BLaER1 (cell line): ENCODE data around the gene GOLGA6L22.
A peak's percentile ranks its signal among the peaks of the same experiment; 100 is the strongest.
"Not testable (repeated sequence)": the region's sequence is repeated elsewhere in the genome, so short reads cannot be mapped to it uniquely, and the experiment has no call there.

Source experiments
- H3K27ac ChIP-seq: shearing (Covaris generic); formaldehyde crosslinking; 2 replicates; pipeline ENCODE4 v1.8.1; 2022
- H3K27me3 ChIP-seq: shearing (Covaris generic); formaldehyde crosslinking; 2 replicates; pipeline ENCODE4 v1.8.1; 2022
- H3K36me3 ChIP-seq: shearing (Covaris generic); formaldehyde crosslinking; 2 replicates; pipeline ENCODE4 v1.8.1; 2022
- H3K4me1 ChIP-seq: shearing (Covaris generic); formaldehyde crosslinking; 2 replicates; pipeline ENCODE4 v1.8.1; 2022
- H3K4me2 ChIP-seq: shearing (Covaris generic); formaldehyde crosslinking; 2 replicates; pipeline ENCODE4 v1.8.1; 2022
- H3K4me3 ChIP-seq: shearing (Covaris generic); formaldehyde crosslinking; 2 replicates; pipeline ENCODE4 v1.8.1; 2022
- H3K9ac ChIP-seq: shearing (Covaris generic); formaldehyde crosslinking; 2 replicates; pipeline ENCODE4 v1.8.1; 2022
- H3K9me3 ChIP-seq: shearing (Covaris generic); formaldehyde crosslinking; 2 replicates; pipeline ENCODE4 v1.8.1; 2022
- H4K20me1 ChIP-seq: shearing (Covaris generic); formaldehyde crosslinking; 2 replicates; pipeline ENCODE4 v1.8.1; 2022

The GOLGA6L22 gene

GRCh38 chr15:22458603-22459002 lies at the start of gene GOLGA6L22:
Gene GOLGA6L22 (plus strand): TSS chr15:22458903. CDS start chr15:22458994, 91 bp downstream.
- not testable (repeated sequence) for H3K4me2 ChIP-seq, H4K20me1 ChIP-seq, H3K4me1 ChIP-seq, H3K9me3 ChIP-seq, H3K27me3 ChIP-seq, H3K36me3 ChIP-seq, H3K9ac ChIP-seq, H3K27ac ChIP-seq, H3K4me3 ChIP-seq

- H3K36me3 ChIP-seq, H4K20me1 ChIP-seq, H3K27ac ChIP-seq, H3K4me1 ChIP-seq, H3K4me3 ChIP-seq, H3K9ac ChIP-seq, H3K27me3 ChIP-seq, H3K9me3 ChIP-seq, H3K4me2 ChIP-seq: not testable (repeated sequence)
Observed at GRCh38 chr15:22417288-22417687, 41.4 kb upstream of the GOLGA6L22 start.

- H4K20me1 ChIP-seq, H3K9ac ChIP-seq, H3K4me3 ChIP-seq, H3K9me3 ChIP-seq, H3K36me3 ChIP-seq, H3K4me1 ChIP-seq, H3K4me2 ChIP-seq, H3K27me3 ChIP-seq, H3K27ac ChIP-seq: not testable (repeated sequence)
Observed at GRCh38 chr15:22417795-22418194, 40.9 kb upstream of the GOLGA6L22 start.

- not testable (repeated sequence) for H3K4me1 ChIP-seq, H3K4me3 ChIP-seq, H3K9me3 ChIP-seq, H4K20me1 ChIP-seq, H3K4me2 ChIP-seq, H3K27me3 ChIP-seq, H3K36me3 ChIP-seq, H3K27ac ChIP-seq, H3K9ac ChIP-seq
Observed at GRCh38 chr15:22418212-22418611, 40.5 kb upstream of the GOLGA6L22 start.

GRCh38 chr15:22418666-22419065 lies 40.0 kb upstream of the GOLGA6L22 start:
- H3K27me3 ChIP-seq, H3K4me3 ChIP-seq, H3K4me2 ChIP-seq, H3K36me3 ChIP-seq, H3K9ac ChIP-seq, H3K27ac ChIP-seq, H3K9me3 ChIP-seq, H3K4me1 ChIP-seq, H4K20me1 ChIP-seq: not testable (repeated sequence)

GRCh38 chr15:22420340-22420739 lies 38.4 kb upstream of the GOLGA6L22 start:
- not testable (repeated sequence) for H3K27me3 ChIP-seq, H3K9ac ChIP-seq, H3K4me1 ChIP-seq, H3K36me3 ChIP-seq, H3K4me2 ChIP-seq, H3K9me3 ChIP-seq, H3K4me3 ChIP-seq, H4K20me1 ChIP-seq, H3K27ac ChIP-seq

- H3K4me3 ChIP-seq, H3K27me3 ChIP-seq, H3K9ac ChIP-seq, H3K4me1 ChIP-seq, H3K4me2 ChIP-seq, H3K27ac ChIP-seq, H3K36me3 ChIP-seq, H4K20me1 ChIP-seq, H3K9me3 ChIP-seq: not testable (repeated sequence)
Observed at GRCh38 chr15:22429426-22429825, 29.3 kb upstream of the GOLGA6L22 start.

- not testable (repeated sequence) for H4K20me1 ChIP-seq, H3K4me2 ChIP-seq, H3K27me3 ChIP-seq, H3K9me3 ChIP-seq, H3K4me1 ChIP-seq, H3K9ac ChIP-seq, H3K27ac ChIP-seq, H3K4me3 ChIP-seq, H3K36me3 ChIP-seq
Observed at GRCh38 chr15:22431687-22432086, 27.0 kb upstream of the GOLGA6L22 start.

- not testable (repeated sequence) for H3K36me3 ChIP-seq, H4K20me1 ChIP-seq, H3K9me3 ChIP-seq, H3K9ac ChIP-seq, H3K4me1 ChIP-seq, H3K27ac ChIP-seq, H3K4me2 ChIP-seq, H3K27me3 ChIP-seq
- peak overlapping the region; percentile 60 for H3K4me3 ChIP-seq
Observed at GRCh38 chr15:22494490-22495113, 35.9 kb downstream of the GOLGA6L22 start.

- H3K27me3 ChIP-seq, H4K20me1 ChIP-seq, H3K4me2 ChIP-seq, H3K27ac ChIP-seq, H3K4me3 ChIP-seq, H3K9ac ChIP-seq, H3K4me1 ChIP-seq, H3K36me3 ChIP-seq, H3K9me3 ChIP-seq: not testable (repeated sequence)
Observed at GRCh38 chr15:22497200-22497599, 38.5 kb downstream of the GOLGA6L22 start.

GRCh38 chr15:22498220-22498925 lies 39.7 kb downstream of the GOLGA6L22 start:
- not testable (repeated sequence) for H3K27ac ChIP-seq, H3K9ac ChIP-seq, H3K27me3 ChIP-seq, H3K36me3 ChIP-seq, H3K4me2 ChIP-seq, H3K4me1 ChIP-seq, H4K20me1 ChIP-seq, H3K9me3 ChIP-seq, H3K4me3 ChIP-seq

GRCh38 chr15:22502272-22502671 lies 43.6 kb downstream of the GOLGA6L22 start:
- H3K36me3 ChIP-seq, H3K9me3 ChIP-seq, H4K20me1 ChIP-seq, H3K4me3 ChIP-seq, H3K27ac ChIP-seq, H3K27me3 ChIP-seq, H3K4me1 ChIP-seq, H3K4me2 ChIP-seq, H3K9ac ChIP-seq: not testable (repeated sequence)

- not testable (repeated sequence) for H4K20me1 ChIP-seq, H3K9ac ChIP-seq, H3K36me3 ChIP-seq, H3K27ac ChIP-seq, H3K4me1 ChIP-seq, H3K27me3 ChIP-seq, H3K4me2 ChIP-seq, H3K9me3 ChIP-seq, H3K4me3 ChIP-seq
Observed at GRCh38 chr15:22506959-22507358, 48.3 kb downstream of the GOLGA6L22 start.

GRCh38 chr15:22516140-22516539 lies 57.4 kb downstream of the GOLGA6L22 start:
- H3K4me2 ChIP-seq, H3K36me3 ChIP-seq, H3K9me3 ChIP-seq, H3K4me1 ChIP-seq, H3K27ac ChIP-seq, H3K9ac ChIP-seq, H3K4me3 ChIP-seq, H4K20me1 ChIP-seq, H3K27me3 ChIP-seq: not testable (repeated sequence)
